Kidney (tissue), 14 donors: Measurements from ENCODE around the gene CCNT1. TPM values are rescaled to one million over a fixed set of nuclear protein-coding genes. Genes with fewer than 3 reads are reported as not detected.
"Not testable (repeated sequence)": the region's sequence is repeated elsewhere in the genome, so short reads cannot be mapped to it uniquely, and the experiment has no call there.

ENCODE experiments used
- DNase-seq, 5 donors: peaks; one replicate each; pipeline ENCODE4 v3.0.0-alpha.2; 2013 to 2020
- FAIRE-seq: peaks from 2 replicates; lab custom pipeline; 2012; peaks lifted over from hg19 to GRCh38; lab: Jason Lieb, UNC
- H3K27ac ChIP-seq, 2 donors: one replicate each; pipeline ENCODE4 v1.7.0; 2013; ENCODE audit warnings: low read depth in 2 of 2, low read length in 2 of 2, inconsistent platforms in 1 of 2
- H3K27me3 ChIP-seq: one replicate; pipeline ENCODE4 v1.7.1; 2013; ENCODE audit warnings: low read length, inconsistent platforms; ENCODE audit not compliant: control insufficient read depth, insufficient read depth
- H3K36me3 ChIP-seq, 3 donors: one replicate each; pipeline versions ENCODE4 v1.7.0 to v1.7.1; 2013; ENCODE audit warnings: low read length in 3 of 3, control low read depth in 1 of 3, inconsistent platforms in 1 of 3; ENCODE audit not compliant: insufficient read depth in 3 of 3, control insufficient read depth in 2 of 3
- H3K4me1 ChIP-seq, 3 donors: one replicate each; pipeline versions ENCODE4 v1.7.0 to v1.7.1; 2013; ENCODE audit warnings: low read length in 3 of 3, inconsistent platforms in 1 of 3, low read depth in 1 of 3; ENCODE audit not compliant: control insufficient read depth in 2 of 3, insufficient read depth in 2 of 3
- H3K4me3 ChIP-seq, 3 donors: one replicate each; pipeline versions ENCODE4 v1.7.0 to v1.8.1; 2013; ENCODE audit warnings: low read length in 3 of 3, control low read depth in 1 of 3, inconsistent platforms in 1 of 3
- H3K9ac ChIP-seq, 3 donors: one replicate each; pipeline versions ENCODE4 v1.7.0 to v1.7.1; 2013; ENCODE audit warnings: low read length in 3 of 3, control low read depth in 1 of 3, inconsistent platforms in 1 of 3
- H3K9me3 ChIP-seq, 3 donors: one replicate each; pipeline versions ENCODE4 v1.7.0 to v1.7.1; 2013; ENCODE audit warnings: low read length in 3 of 3, control low read depth in 1 of 3, inconsistent platforms in 1 of 3; ENCODE audit not compliant: control insufficient read depth in 2 of 3, insufficient read depth in 1 of 3
- intact Hi-C: fragments of 100-400 bp; cut with DNase I; formaldehyde crosslinking; loops from one replicate; pipeline ENCODE4 v1.11.1; 2022
- polyA plus RNA-seq: library from polyadenylated mRNA; stranded (reverse); fragments of 350-450 nt; fragmentation: Illumina TruSeq; extraction: RNeasy Lipid Tissue Mini Kit (QIAGEN cat#74804); gene quantifications from one replicate; pipeline ENCODE4 v1.2.3, GENCODE V29; 2014; ENCODE audit warnings: low read depth, low replicate concordance; ENCODE audit not compliant: insufficient read depth
- total RNA-seq: library from RNA; stranded (reverse); fragmentation: NEBNext Ultra II Directional; extraction: Animal tissue kit (Norgen Biotek cat#: 25700); gene quantifications from one replicate; pipeline ENCODE4 v1.2.1, GENCODE V29; 2021
- TF ChIP-seq, protein P1 (sequence below): IDR thresholded peaks from 3 replicates; pipeline ENCODE4 v1.5.1; 2012; ENCODE audit warnings: mild to moderate bottlenecking, moderate library complexity, borderline replicate concordance; ENCODE audit not compliant: insufficient read depth; ENCODE audit errors: extremely low read depth
- donor health status: control.
- donor health status: control.
- donor health status: control.
- donor health status: control.
- donor health status: control.
- donor health status: DM: yes; HTN: yes; CAD: no.
- donor health status: Normal renal cell carcinoma (clear cell type).

The CCNT1 gene
- total and polyA plus RNA-seq, 2 donors from 2014 or later: 4.1 to 39.4 TPM

DNA sequence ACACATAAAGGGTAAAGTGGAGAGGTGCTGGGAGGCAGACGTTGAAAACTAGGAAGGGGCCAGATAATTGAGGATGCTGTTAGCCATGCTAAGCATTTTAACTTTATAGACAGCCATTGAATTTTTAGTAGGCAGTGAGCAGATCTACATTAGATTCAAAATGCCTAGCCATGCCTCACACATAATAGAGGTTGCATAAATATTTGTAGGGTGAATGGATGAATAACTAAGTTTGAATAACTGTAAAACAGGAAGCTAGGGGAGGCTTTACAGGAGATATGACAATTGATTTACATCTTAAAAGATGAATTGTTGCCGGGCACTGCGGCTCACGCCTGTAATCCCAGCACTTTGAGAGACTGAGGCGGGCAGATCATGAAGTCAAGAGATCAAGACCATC, 12.3 kb upstream of the CCNT1 start:
- FAIRE-seq: no peak
- H3K4me3 ChIP-seq: no peak overlapping the region
- no peak overlapping the region for H3K9ac ChIP-seq
- no peaks in the 10 kb centered on the region for H3K27me3 ChIP-seq
- no peaks in the 10 kb centered on the region for H3K36me3 ChIP-seq
- intact Hi-C loops: no loop called here
- TF ChIP-seq, protein P1, sequence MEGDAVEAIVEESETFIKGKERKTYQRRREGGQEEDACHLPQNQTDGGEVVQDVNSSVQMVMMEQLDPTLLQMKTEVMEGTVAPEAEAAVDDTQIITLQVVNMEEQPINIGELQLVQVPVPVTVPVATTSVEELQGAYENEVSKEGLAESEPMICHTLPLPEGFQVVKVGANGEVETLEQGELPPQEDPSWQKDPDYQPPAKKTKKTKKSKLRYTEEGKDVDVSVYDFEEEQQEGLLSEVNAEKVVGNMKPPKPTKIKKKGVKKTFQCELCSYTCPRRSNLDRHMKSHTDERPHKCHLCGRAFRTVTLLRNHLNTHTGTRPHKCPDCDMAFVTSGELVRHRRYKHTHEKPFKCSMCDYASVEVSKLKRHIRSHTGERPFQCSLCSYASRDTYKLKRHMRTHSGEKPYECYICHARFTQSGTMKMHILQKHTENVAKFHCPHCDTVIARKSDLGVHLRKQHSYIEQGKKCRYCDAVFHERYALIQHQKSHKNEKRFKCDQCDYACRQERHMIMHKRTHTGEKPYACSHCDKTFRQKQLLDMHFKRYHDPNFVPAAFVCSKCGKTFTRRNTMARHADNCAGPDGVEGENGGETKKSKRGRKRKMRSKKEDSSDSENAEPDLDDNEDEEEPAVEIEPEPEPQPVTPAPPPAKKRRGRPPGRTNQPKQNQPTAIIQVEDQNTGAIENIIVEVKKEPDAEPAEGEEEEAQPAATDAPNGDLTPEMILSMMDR: no peak
- no peaks in the 10 kb centered on the region for H3K4me1 ChIP-seq
- no peaks in the 10 kb centered on the region for H3K9me3 ChIP-seq
- no peak overlapping the region for H3K27ac ChIP-seq
- DNase-seq: no peak

DNA sequence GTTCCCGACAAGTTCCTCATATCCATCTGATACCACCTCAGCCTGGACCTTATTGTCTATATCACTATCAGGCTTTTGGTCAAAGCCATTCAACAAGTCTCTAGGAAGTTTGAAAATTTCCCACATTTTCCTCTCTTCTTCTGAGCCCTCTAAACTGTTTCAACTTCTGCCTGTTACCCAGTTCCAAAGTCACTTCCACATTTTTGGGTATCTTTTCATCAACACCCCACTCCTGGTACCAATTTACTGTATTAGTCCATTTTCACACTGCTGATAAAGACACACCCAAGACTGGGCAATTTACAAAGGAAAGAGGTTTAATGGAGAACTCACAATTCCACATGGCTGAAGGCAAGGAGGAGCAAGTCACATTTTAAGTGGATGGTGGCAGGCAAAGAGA, 4.2 kb upstream of the CCNT1 start:
- H3K27ac ChIP-seq, H3K9me3 ChIP-seq, H3K36me3 ChIP-seq, H3K27me3 ChIP-seq, FAIRE-seq, H3K9ac ChIP-seq, H3K4me1 ChIP-seq, H3K4me3 ChIP-seq, intact Hi-C loops, DNase-seq: not testable (repeated sequence)

DNA sequence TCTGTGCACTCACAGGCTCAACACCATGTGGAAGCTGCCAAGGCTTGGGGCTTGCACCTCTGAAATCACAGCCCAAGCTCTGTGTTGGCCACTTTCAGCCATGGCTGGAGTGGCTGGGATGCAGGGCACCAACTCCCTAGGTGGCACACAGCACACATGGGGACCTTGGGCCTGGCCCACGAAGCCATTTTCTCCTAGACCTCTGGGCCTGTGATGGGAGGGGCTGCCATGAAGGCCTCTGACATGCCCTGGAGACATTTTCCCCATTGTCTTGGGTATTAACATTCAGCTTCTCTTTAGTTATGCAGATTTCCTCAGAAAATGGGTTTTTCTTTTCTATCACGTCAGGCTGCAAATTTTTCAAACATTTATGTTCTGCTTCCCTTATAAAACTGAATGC, 3.7 kb upstream of the CCNT1 start:
- H3K9me3 ChIP-seq, DNase-seq, H3K4me1 ChIP-seq, H3K4me3 ChIP-seq, H3K9ac ChIP-seq, intact Hi-C loops, H3K27ac ChIP-seq, H3K36me3 ChIP-seq, H3K27me3 ChIP-seq, FAIRE-seq: not testable (repeated sequence)

DNA sequence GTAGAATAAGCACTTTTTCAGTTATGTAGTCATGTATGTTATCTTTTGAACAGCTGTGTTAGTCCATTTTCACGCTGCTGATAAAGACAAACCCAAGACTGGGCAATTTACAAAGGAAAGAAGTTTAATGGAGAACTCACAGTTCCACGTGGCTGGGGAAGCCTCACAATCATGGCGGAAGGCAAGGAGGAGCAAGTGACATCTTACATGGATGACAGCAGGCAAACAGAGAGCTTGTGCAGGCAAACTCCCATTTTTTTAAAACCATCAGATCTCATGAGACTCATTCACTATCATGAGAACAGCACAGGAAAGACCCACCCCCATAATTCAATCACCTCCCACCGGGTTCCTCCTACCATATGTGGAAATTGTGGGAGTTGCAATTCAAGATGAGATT, 2.5 kb upstream of the CCNT1 start:
- FAIRE-seq, intact Hi-C loops: not testable (repeated sequence)

DNA sequence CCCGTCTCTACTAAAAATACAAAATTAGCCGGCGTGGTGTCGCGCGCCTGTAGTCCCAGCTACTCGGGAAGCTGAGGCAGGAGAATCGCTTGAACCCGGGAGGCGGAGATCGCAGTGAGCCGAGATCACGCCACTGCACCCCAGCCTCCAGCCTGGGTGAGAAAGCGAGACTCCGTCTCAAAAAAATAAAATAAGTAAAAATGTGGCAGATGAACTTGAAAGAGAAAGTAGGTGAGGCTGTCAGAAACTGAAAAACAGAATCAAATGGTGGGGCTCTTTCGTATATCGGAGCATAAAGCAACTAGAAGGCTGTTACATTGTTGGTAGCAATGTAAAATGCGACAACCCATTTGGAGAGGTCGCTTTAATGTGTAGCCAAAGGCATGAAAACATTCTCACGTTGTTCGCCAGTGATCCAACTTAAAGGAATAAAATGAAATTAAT, 767 bp upstream of the CCNT1 start:
- TF ChIP-seq, protein P1: no peak
- peak overlapping the region; percentile 88 to 93 (median 90) for H3K4me3 ChIP-seq
- peak in 3 of 5 donors; percentile 28 to 45 (median 38) for DNase-seq
- H3K27ac ChIP-seq: peak overlapping the region; percentile 95 to 96
- intact Hi-C loops: no loop called here
- no peaks in the 10 kb centered on the region for H3K9me3 ChIP-seq
- peaks cover 0 to 3% (median 3%) of the 10 kb centered on the region in 3 donors for H3K36me3 ChIP-seq
- H3K4me1 ChIP-seq: peaks cover 5 to 8% (median 5%) of the 10 kb centered on the region in 3 donors
- H3K27me3 ChIP-seq: no peaks in the 10 kb centered on the region
- peak overlapping the region; percentile 27 to 92 (median 81) for H3K9ac ChIP-seq
- no peak for FAIRE-seq

More for the DNA sequence above, 2.5 kb upstream of the CCNT1 start:
- H3K36me3 ChIP-seq, H3K9me3 ChIP-seq, H3K9ac ChIP-seq, H3K4me1 ChIP-seq, DNase-seq, H3K4me3 ChIP-seq, H3K27ac ChIP-seq, H3K27me3 ChIP-seq: not testable (repeated sequence)
